WTC11 (cell line): Measurements from ENCODE around the gene CAND2. TPM values are rescaled to one million over a fixed set of nuclear protein-coding genes. Genes with fewer than 3 reads are reported as not detected.
A peak's percentile ranks its signal among the peaks of the same experiment; 100 is the strongest.

Source experiments
- ATAC-seq: fragments of 200-7000 bp; cut with Tn5 transposase; 2 replicates; pipeline ENCODE4 v1.10.0; 2021; ENCODE audit warnings: mild to moderate bottlenecking, moderate library complexity
- CTCF ChIA-PET: fragments of 300-600 bp; sonication (Branson Sonifier 250); formaldehyde crosslinking; loops from one replicate; lab custom pipeline; 2021; ENCODE audit warnings: antibody characterized with exemption; lab: Charles Lee
- POLR2A ChIA-PET: fragments of 350-600 bp; sonication (Branson Sonifier 250); formaldehyde crosslinking; loops from one replicate; lab custom pipeline; 2021; ENCODE audit warnings: antibody characterized with exemption; lab: Charles Lee
- DNase-seq: peaks from one replicate; pipeline ENCODE4 v3.0.0; 2021; ENCODE audit warnings: low spot score
- H3K27ac Mint-ChIP-seq: 2 replicates; pipeline ENCODE4 v1.8.0; 2021; ENCODE audit warnings: mixed read lengths
- H3K27me3 Mint-ChIP-seq: 2 replicates; pipeline ENCODE4 v1.8.0; 2021; ENCODE audit warnings: low read depth, mild to moderate bottlenecking, moderate library complexity, mixed read lengths
- H3K36me3 Mint-ChIP-seq: 2 replicates; pipeline ENCODE4 v1.8.0; 2021; ENCODE audit warnings: mixed read lengths
- H3K4me1 Mint-ChIP-seq: 2 replicates; pipeline ENCODE4 v1.8.0; 2022; ENCODE audit warnings: mixed read lengths
- H3K4me3 Mint-ChIP-seq: 2 replicates; pipeline ENCODE4 v1.8.0; 2021; ENCODE audit warnings: mild to moderate bottlenecking, moderate library complexity, mixed read lengths
- H3K9me3 Mint-ChIP-seq: 2 replicates; pipeline ENCODE4 v1.8.0; 2021; ENCODE audit warnings: mixed read lengths
- ATF3 ChIP-seq: sonication (generic); formaldehyde crosslinking; conservative IDR thresholded peaks from 2 replicates; pipeline ENCODE4 v1.8.1; 2022; ENCODE audit warnings: mild to moderate bottlenecking, missing genetic modification reagents
- CBFB ChIP-seq: sonication (generic); formaldehyde crosslinking; IDR thresholded peaks from 2 replicates; pipeline ENCODE4 v1.8.1; 2022; ENCODE audit warnings: mild to moderate bottlenecking, low read depth, missing genetic modification reagents
- FOXK1 ChIP-seq: sonication (generic); formaldehyde crosslinking; IDR thresholded peaks from 2 replicates; pipeline ENCODE4 v1.8.0; 2022; ENCODE audit warnings: mild to moderate bottlenecking, moderate library complexity, missing genetic modification reagents
- HMGA2 ChIP-seq: fragments of 250-450 bp; sonication (Bioruptor Pico); IDR thresholded peaks from 2 replicates; pipeline ENCODE4 v1.4.0; 2021; ENCODE audit warnings: mild to moderate bottlenecking, moderate library complexity
- MXD4 ChIP-seq: fragments of 250-450 bp; sonication (Bioruptor Pico); IDR thresholded peaks from 2 replicates; pipeline ENCODE4 v1.8.0; 2021; ENCODE audit warnings: mild to moderate bottlenecking, moderate library complexity, borderline replicate concordance
- NFE2L1 ChIP-seq: sonication (generic); formaldehyde crosslinking; IDR thresholded peaks from 2 replicates; pipeline ENCODE4 v1.8.1; 2023; ENCODE audit warnings: missing genetic modification reagents
- PRDM15 ChIP-seq: sonication (generic); formaldehyde crosslinking; IDR thresholded peaks from 2 replicates; pipeline ENCODE4 v1.8.0; 2022; ENCODE audit warnings: missing genetic modification reagents
- PREB ChIP-seq: sonication (generic); formaldehyde crosslinking; IDR thresholded peaks from 2 replicates; pipeline ENCODE4 v1.8.1; 2022; ENCODE audit warnings: mild to moderate bottlenecking, missing genetic modification reagents, moderate library complexity, borderline replicate concordance
- PRRX2 ChIP-seq: fragments of 250-450 bp; sonication (Bioruptor Pico); IDR thresholded peaks from 2 replicates; pipeline ENCODE4 v1.8.0; 2021; ENCODE audit warnings: mild to moderate bottlenecking
- SP1 ChIP-seq: sonication (generic); formaldehyde crosslinking; conservative IDR thresholded peaks from 2 replicates; pipeline ENCODE4 v1.8.1; 2022; ENCODE audit warnings: missing genetic modification reagents
- STAT6 ChIP-seq: sonication (generic); formaldehyde crosslinking; conservative IDR thresholded peaks from 2 replicates; pipeline ENCODE4 v1.8.1; 2023; ENCODE audit warnings: mild to moderate bottlenecking, low read depth, missing genetic modification reagents, moderate library complexity
- ZNF219 ChIP-seq: sonication (generic); formaldehyde crosslinking; IDR thresholded peaks from 2 replicates; pipeline ENCODE4 v1.8.0; 2023; ENCODE audit warnings: missing genetic modification reagents, mild to moderate bottlenecking, borderline replicate concordance
- ZNF416 ChIP-seq: fragments of 250-450 bp; sonication (Bioruptor Pico); IDR thresholded peaks from 2 replicates; pipeline ENCODE4 v1.9.0; 2021; ENCODE audit warnings: mild to moderate bottlenecking, inconsistent platforms
- ZNF425 ChIP-seq: fragments of 250-450 bp; sonication (Bioruptor Pico); conservative IDR thresholded peaks from 2 replicates; pipeline ENCODE4 v1.9.0; 2021; ENCODE audit warnings: mild to moderate bottlenecking
- ZNF512 ChIP-seq: sonication (generic); formaldehyde crosslinking; IDR thresholded peaks from 2 replicates; pipeline ENCODE4 v1.8.1; 2022; ENCODE audit warnings: missing genetic modification reagents, borderline replicate concordance
- ZSCAN18 ChIP-seq: fragments of 250-450 bp; sonication (Bioruptor Pico); IDR thresholded peaks from 2 replicates; pipeline ENCODE4 v2.1.2; 2022; ENCODE audit warnings: mild to moderate bottlenecking, moderate library complexity
- total RNA-seq: library from RNA; stranded (reverse); gene quantifications from 3 replicates; pipeline ENCODE4 v1.2.3, GENCODE V29; 2021

CAND2 gene
- total RNA-seq, 1 experiment from 2014 or later = 15.4 TPM

- CTCF ChIA-PET = interaction anchor here (0.6 to 3.0 kb wide), 25 partner anchors 8 to 719 kb away, joined by 3 to 36 read pairs (median 4); partner anchors contain the start of gene CAND2
- Mint-ChIP-seq H3K27me3 (peaks cover 65% of the 10 kb centered on the region), H3K4me3 (peak overlapping the region; percentile 87), H3K27ac (no peak overlapping the region)
- TF ChIP-seq MXD4 (CRISPR knock-in tag) (no peak), SP1 (0 out of 2 replicates have a peak, but pooled peaks have one; percentile 10)
- TF ChIP-seq, all 79 proteins: peak for 1
- H3K4me1 Mint-ChIP-seq = peaks cover 4% of the 10 kb centered on the region
- H3K36me3 Mint-ChIP-seq = peaks cover 4% of the 10 kb centered on the region
- peaks cover 9% of the 10 kb centered on the region for H3K9me3 Mint-ChIP-seq
- POLR2A ChIA-PET = interaction anchor here (1.0 kb wide), 1 partner anchor 610 kb away, joined by 3 read pairs; no protein-coding TSS in a partner anchor
- ATAC-seq (peak; percentile 86), DNase-seq (peak; percentile 88)
Measured at GRCh38 chr3:12869035-12869621, 72.6 kb downstream of the CAND2 start.

- no peak overlapping the region for H3K27ac Mint-ChIP-seq
- H3K9me3 Mint-ChIP-seq = no peaks in the 10 kb centered on the region
- ATAC-seq = no peak
- no peaks in the 10 kb centered on the region for H3K36me3 Mint-ChIP-seq
- TF ChIP-seq FOXK1 (CRISPR knock-in tag) = no peak
- TF ChIP-seq NFE2L1 (CRISPR knock-in tag) = no peak
- TF ChIP-seq PREB (CRISPR knock-in tag) = no peak
- TF ChIP-seq ZSCAN18 (CRISPR knock-in tag) = no peak
- TF ChIP-seq PRDM15 (CRISPR knock-in tag) = no peak
- no peak for TF ChIP-seq ZNF219 (CRISPR knock-in tag)
- TF ChIP-seq ZNF425 (CRISPR knock-in tag) = no peak
- no peak for TF ChIP-seq CBFB (CRISPR knock-in tag)
- TF ChIP-seq PRRX2 (CRISPR knock-in tag) = no peak
- no peak for TF ChIP-seq ATF3 (CRISPR knock-in tag)
- no peak for TF ChIP-seq ZNF512 (CRISPR knock-in tag)
- TF ChIP-seq ZNF416 = no peak
- no peak for TF ChIP-seq HMGA2
- no peak for TF ChIP-seq STAT6
- ChIA-PET CTCF (interaction anchor here (1.1 to 1.4 kb wide), 2 partner anchors 16 to 20 kb away, joined by 3 to 6 read pairs; no protein-coding TSS in a partner anchor), POLR2A (no interaction called here)
- H3K4me3 Mint-ChIP-seq = no peak overlapping the region
- peaks cover 70% of the 10 kb centered on the region for H3K27me3 Mint-ChIP-seq
- H3K4me1 Mint-ChIP-seq = peaks cover 10% of the 10 kb centered on the region
- DNase-seq = no peak
Measured at GRCh38 chr3:12870942-12871341, 74.5 kb downstream of the CAND2 start.
